ENCODE data around the gene KCNMA1. TPM values are rescaled to one million over a fixed set of nuclear protein-coding genes. Genes with fewer than 3 reads are reported as not detected.

Gene KCNMA1
- total RNA-seq, 2 donors from 2014 or later, result 29.1 to 37.9 TPM

DNA sequence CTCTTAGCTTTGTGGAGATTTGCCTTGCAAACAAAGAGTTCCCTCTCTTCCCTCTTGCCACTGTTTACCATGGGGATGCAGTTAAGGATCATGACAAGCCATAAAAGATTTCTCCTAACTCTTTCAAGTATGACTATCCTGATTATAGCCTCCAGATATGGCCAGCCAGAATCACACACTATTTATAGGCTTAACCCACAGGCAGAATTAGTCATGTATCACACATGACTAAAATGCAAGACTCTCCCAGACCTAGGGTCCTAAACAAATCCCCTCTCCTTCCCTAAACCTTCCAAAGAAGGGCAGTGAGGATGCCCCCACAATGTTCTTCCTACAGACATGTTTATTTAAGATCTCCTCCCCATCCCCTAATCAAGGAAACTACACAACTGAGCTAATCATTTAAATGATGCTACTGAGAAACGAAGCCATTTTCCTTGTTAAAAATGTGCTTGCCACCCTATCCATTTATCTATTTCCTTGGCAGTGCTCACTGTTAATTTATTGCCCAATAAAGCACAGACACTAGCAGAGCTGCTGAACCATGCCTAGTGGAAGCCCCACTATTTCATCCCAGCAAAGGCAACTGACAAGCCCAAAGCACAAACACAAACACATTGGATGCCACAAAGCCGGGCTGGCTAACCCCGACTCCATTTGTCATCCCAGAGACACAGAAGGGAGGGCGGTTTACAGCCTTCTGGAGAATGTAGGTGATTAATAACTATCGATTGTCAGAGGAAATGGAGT is 363.4 kb downstream of the KCNMA1 start:
- WGBS, result 17% methylated on average over 5 of the region's 5 CpGs
- intact Hi-C loops (cut with DNase I), result no loop called here
- Histone ChIP-seq H3K9me3 (no peaks in the 10 kb centered on the region), H3K27ac (no peak overlapping the region), H3K4me1 (replicated peaks) (no peaks in the 10 kb centered on the region), H3K36me3 (no peaks in the 10 kb centered on the region), H3K4me3 (no peak overlapping the region), H3K27me3 (replicated peaks; ENCODE audit: insufficient read depth) (no peaks in the 10 kb centered on the region)
- no peak for DNase-seq (ENCODE audit: low spot score)
- TF ChIP-seq POLR2A (IDR thresholded peaks at IDR 0.05), result no peak
- TF ChIP-seq, protein P1, sequence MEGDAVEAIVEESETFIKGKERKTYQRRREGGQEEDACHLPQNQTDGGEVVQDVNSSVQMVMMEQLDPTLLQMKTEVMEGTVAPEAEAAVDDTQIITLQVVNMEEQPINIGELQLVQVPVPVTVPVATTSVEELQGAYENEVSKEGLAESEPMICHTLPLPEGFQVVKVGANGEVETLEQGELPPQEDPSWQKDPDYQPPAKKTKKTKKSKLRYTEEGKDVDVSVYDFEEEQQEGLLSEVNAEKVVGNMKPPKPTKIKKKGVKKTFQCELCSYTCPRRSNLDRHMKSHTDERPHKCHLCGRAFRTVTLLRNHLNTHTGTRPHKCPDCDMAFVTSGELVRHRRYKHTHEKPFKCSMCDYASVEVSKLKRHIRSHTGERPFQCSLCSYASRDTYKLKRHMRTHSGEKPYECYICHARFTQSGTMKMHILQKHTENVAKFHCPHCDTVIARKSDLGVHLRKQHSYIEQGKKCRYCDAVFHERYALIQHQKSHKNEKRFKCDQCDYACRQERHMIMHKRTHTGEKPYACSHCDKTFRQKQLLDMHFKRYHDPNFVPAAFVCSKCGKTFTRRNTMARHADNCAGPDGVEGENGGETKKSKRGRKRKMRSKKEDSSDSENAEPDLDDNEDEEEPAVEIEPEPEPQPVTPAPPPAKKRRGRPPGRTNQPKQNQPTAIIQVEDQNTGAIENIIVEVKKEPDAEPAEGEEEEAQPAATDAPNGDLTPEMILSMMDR (IDR thresholded peaks at IDR 0.05), result no peak
- peak; percentile 24 for TF ChIP-seq POLR2AphosphoS5 (IDR thresholded peaks at IDR 0.05)

DNA sequence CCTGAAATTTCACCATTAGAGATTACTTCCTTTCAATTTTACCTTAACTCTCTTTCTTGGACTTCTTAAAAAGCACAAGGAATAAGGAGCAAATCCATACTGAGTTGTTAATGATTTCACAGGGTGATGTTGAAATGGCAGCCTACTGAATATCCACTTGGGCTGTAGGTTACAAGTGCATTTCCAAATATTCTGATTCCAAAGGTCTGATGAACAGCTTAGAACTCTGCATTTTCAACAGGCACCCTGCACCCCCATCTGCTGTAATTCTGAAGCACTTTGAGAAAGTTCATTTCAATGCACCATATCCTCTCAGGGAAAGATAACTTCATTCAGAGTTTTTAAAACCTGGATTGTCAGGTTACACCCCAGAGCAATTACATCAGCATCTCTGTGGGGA is 368.4 kb downstream of the KCNMA1 start:
- DNase-seq (ENCODE audit: low spot score), result no peak
- H3K4me3 ChIP-seq, result no peak overlapping the region
- H3K4me1 ChIP-seq (replicated peaks), result no peaks in the 10 kb centered on the region
- intact Hi-C loops (cut with DNase I), result no loop called here
- H3K27ac ChIP-seq, result no peak overlapping the region
- TF ChIP-seq POLR2AphosphoS5 (IDR thresholded peaks at IDR 0.05) (no peak), POLR2A (IDR thresholded peaks at IDR 0.05) (no peak)
- TF ChIP-seq, protein P1 (IDR thresholded peaks at IDR 0.05), result no peak
- H3K36me3 ChIP-seq, result no peaks in the 10 kb centered on the region
- H3K9me3 ChIP-seq, result no peaks in the 10 kb centered on the region
- H3K27me3 ChIP-seq (replicated peaks; ENCODE audit: insufficient read depth), result no peaks in the 10 kb centered on the region

DNA sequence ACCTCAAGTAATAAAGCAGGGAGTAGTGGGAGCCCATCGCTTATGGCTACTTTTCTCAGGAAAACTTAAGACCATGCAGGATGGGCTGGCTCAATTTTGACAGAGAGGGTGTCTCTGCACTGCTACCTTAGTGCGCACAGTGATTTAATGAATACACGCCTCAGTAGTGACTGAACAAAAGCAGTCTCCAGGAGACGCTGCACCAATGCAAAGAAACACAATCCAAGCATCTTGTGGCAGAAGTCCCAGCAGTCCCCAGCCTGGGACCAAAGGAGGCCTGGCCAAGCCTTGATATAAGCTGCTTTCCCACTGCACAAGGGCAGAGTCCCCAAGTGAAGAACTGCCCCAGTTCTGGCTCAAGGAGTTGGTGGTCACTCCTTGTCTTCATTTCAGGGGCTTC is 368.9 kb downstream of the KCNMA1 start:
- WGBS, result 97% methylated on average over 4 of the region's 4 CpGs
- Histone ChIP-seq H3K4me1 (replicated peaks) (no peaks in the 10 kb centered on the region), H3K9me3 (no peaks in the 10 kb centered on the region), H3K36me3 (no peaks in the 10 kb centered on the region), H3K27me3 (replicated peaks; ENCODE audit: insufficient read depth) (no peaks in the 10 kb centered on the region), H3K27ac (no peak overlapping the region), H3K4me3 (no peak overlapping the region)
- intact Hi-C loops (cut with DNase I), result no loop called here
- TF ChIP-seq POLR2AphosphoS5 (IDR thresholded peaks at IDR 0.05) (no peak), POLR2A (IDR thresholded peaks at IDR 0.05) (no peak)
- TF ChIP-seq, protein P1 (IDR thresholded peaks at IDR 0.05), result no peak
- DNase-seq (ENCODE audit: low spot score), result no peak

DNA sequence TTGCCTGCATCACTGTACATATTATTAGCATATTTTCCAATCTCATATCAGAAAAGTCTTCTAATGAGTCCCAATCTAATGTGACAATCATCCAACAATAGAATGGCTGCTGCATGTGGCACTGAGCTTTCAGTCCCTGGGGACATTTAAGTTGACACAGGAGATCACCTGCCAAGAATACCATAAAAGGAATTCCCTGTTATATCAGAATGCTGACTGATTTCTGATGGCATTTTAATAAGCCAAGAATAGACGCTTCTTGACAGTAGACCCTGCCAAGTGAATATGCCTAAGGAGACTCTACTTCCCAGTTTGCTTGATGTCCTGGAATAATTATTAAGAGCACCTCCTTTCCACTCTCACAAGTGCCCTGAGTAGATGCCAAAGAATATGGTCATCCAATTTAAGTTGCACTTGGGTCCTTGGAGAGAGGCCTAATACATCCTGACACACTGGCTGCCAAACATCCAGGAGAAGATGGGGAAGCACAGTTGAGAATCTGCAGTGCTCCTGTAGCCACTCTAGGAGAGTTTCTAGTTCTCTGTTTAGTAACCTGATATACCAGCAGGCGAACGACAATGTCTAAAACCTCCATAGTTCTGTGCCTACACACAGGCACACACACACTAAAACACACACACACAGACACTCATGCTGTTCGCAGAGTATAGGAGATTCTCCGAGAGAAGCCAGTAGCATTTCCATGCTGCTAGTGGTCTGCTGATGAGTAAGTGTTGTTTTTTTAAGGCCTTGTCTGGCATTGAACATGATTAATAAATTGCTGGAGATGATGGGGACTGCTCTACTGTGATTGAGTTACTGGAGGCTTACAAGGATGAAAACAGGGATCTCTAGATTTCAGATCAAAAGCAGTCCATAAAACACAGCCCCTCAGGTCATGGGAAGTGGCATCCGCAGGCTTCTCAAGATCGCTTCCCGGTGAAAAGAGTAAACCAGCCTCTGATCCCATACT is 369.6 kb downstream of the KCNMA1 start:
- Histone ChIP-seq H3K4me1 (replicated peaks) (no peaks in the 10 kb centered on the region), H3K27me3 (replicated peaks; ENCODE audit: insufficient read depth) (no peaks in the 10 kb centered on the region), H3K36me3 (no peaks in the 10 kb centered on the region), H3K9me3 (no peaks in the 10 kb centered on the region), H3K4me3 (no peak overlapping the region), H3K27ac (no peak overlapping the region)
- intact Hi-C loops (cut with DNase I), result no loop called here
- 85% methylated on average over 8 of the region's 8 CpGs for WGBS
- TF ChIP-seq POLR2A (IDR thresholded peaks at IDR 0.05) (no peak), POLR2AphosphoS5 (IDR thresholded peaks at IDR 0.05) (no peak)
- TF ChIP-seq, protein P1 (IDR thresholded peaks at IDR 0.05), result no peak
- DNase-seq (ENCODE audit: low spot score), result no peak
